ENCODE data around the gene CAMTA1.

The CAMTA1 gene

GRCh38 chr1:7010534-7011200 is 225.4 kb downstream of the CAMTA1 start:
- no peak for DNase-seq

- DNase-seq = no peak
Measured at GRCh38 chr1:7011826-7012225, 226.6 kb downstream of the CAMTA1 start.

- DNase-seq = no peak
Measured at GRCh38 chr1:7012461-7012924, 227.2 kb downstream of the CAMTA1 start.

GRCh38 chr1:7013833-7014639 is 228.8 kb downstream of the CAMTA1 start:
- no peak for DNase-seq

- DNase-seq = no peak
Measured at GRCh38 chr1:7014640-7014930, 229.3 kb downstream of the CAMTA1 start.

GRCh38 chr1:7015022-7015421 is 229.8 kb downstream of the CAMTA1 start:
- DNase-seq = no peak

- no peak for DNase-seq
Measured at GRCh38 chr1:7018351-7018750, 233.1 kb downstream of the CAMTA1 start.

GRCh38 chr1:7018826-7019225 is 233.6 kb downstream of the CAMTA1 start:
- DNase-seq = no peak

- DNase-seq = no peak
Measured at GRCh38 chr1:7019510-7019909, 234.3 kb downstream of the CAMTA1 start.

GRCh38 chr1:7022058-7022457 is 236.8 kb downstream of the CAMTA1 start:
- no peak for DNase-seq

GRCh38 chr1:7025013-7025412 is 239.8 kb downstream of the CAMTA1 start:
- DNase-seq = no peak

GRCh38 chr1:7026169-7026568 is 240.9 kb downstream of the CAMTA1 start:
- no peak for DNase-seq

GRCh38 chr1:7032992-7033391 is 247.7 kb downstream of the CAMTA1 start:
- no peak for DNase-seq

- no peak for DNase-seq
Measured at GRCh38 chr1:7036386-7036785, 251.1 kb downstream of the CAMTA1 start.

- DNase-seq = no peak
Measured at GRCh38 chr1:7039590-7040220, 254.5 kb downstream of the CAMTA1 start.

- no peak for DNase-seq
Measured at GRCh38 chr1:7040969-7041695, 255.9 kb downstream of the CAMTA1 start.

- DNase-seq = peak; percentile 43
Measured at GRCh38 chr1:7042322-7043190, 257.3 kb downstream of the CAMTA1 start.

GRCh38 chr1:7043191-7043549 is 257.9 kb downstream of the CAMTA1 start:
- no peak for DNase-seq

GRCh38 chr1:7043719-7044535 is 258.7 kb downstream of the CAMTA1 start:
- DNase-seq = no peak

- no peak for DNase-seq
Measured at GRCh38 chr1:7045897-7046296, 260.6 kb downstream of the CAMTA1 start.

GRCh38 chr1:7046314-7046713 is 261.1 kb downstream of the CAMTA1 start:
- DNase-seq = no peak

GRCh38 chr1:7046891-7047290 is 261.6 kb downstream of the CAMTA1 start:
- DNase-seq = no peak

Data from NCI-H1105 (cell line).